SK-N-SH treated with all-trans-retinoic acid at 6 μM for 48 hours (cell line): ENCODE results near the gene ADAT3.

Source experiments
- ATAC-seq: fragments of 200-7000 bp; cut with Tn5 transposase; 3 replicates; pipeline ENCODE4 v1.9.1; 2020; ENCODE audit warnings: mild to moderate bottlenecking, moderate library complexity
- BACH2 ChIP-seq: fragments of 250-450 bp; sonication (Bioruptor Pico); IDR thresholded peaks from 2 replicates; pipeline ENCODE4 v1.9.0; 2021; ENCODE audit warnings: mild to moderate bottlenecking, borderline replicate concordance
- CSDC2 ChIP-seq: fragments of 250-450 bp; sonication (Bioruptor Pico); IDR thresholded peaks from 2 replicates; pipeline ENCODE4 v1.5.0; 2020; ENCODE audit warnings: mild to moderate bottlenecking, moderate library complexity
- CSRNP3 ChIP-seq: fragments of 250-450 bp; sonication (Bioruptor Pico); IDR thresholded peaks from 2 replicates; pipeline ENCODE4 v1.5.1; 2021; ENCODE audit warnings: mild to moderate bottlenecking, moderate library complexity
- ESRRG ChIP-seq: fragments of 250-450 bp; sonication (Bioruptor Pico); IDR thresholded peaks from 2 replicates; pipeline ENCODE4 v1.6.1; 2021; ENCODE audit warnings: mild to moderate bottlenecking
- GLIS3 ChIP-seq: fragments of 250-450 bp; sonication (Bioruptor Pico); IDR thresholded peaks from 2 replicates; pipeline ENCODE4 v1.5.0; 2020; ENCODE audit warnings: mild to moderate bottlenecking, moderate library complexity
- ISL1 ChIP-seq: fragments of 250-450 bp; sonication (Bioruptor Pico); IDR thresholded peaks from 2 replicates; pipeline ENCODE4 v2.1.2; 2022; ENCODE audit warnings: mild to moderate bottlenecking, moderate library complexity
- PPARA ChIP-seq: fragments of 250-450 bp; sonication (Bioruptor Pico); IDR thresholded peaks from 2 replicates; pipeline ENCODE4 v1.5.0; 2020; ENCODE audit warnings: mild to moderate bottlenecking, borderline replicate concordance
- RARB ChIP-seq: fragments of 250-450 bp; sonication (Bioruptor Pico); IDR thresholded peaks from 2 replicates; pipeline ENCODE4 v1.8.0; 2021; ENCODE audit warnings: mild to moderate bottlenecking, moderate library complexity
- SNAI2 ChIP-seq: fragments of 250-450 bp; sonication (Bioruptor Pico); IDR thresholded peaks from 2 replicates; pipeline ENCODE4 v1.5.0; 2020; ENCODE audit warnings: mild to moderate bottlenecking, moderate library complexity
- TCF4 ChIP-seq: fragments of 250-450 bp; sonication (Bioruptor Pico); IDR thresholded peaks from 2 replicates; pipeline ENCODE4 v1.8.0; 2021; ENCODE audit warnings: mild to moderate bottlenecking, moderate library complexity, borderline replicate concordance
- TOX ChIP-seq: fragments of 250-450 bp; sonication (Bioruptor Pico); IDR thresholded peaks from 2 replicates; pipeline ENCODE4 v1.8.0; 2021; ENCODE audit warnings: mild to moderate bottlenecking, moderate library complexity, borderline replicate concordance
- ZC3H10 ChIP-seq: fragments of 250-450 bp; sonication (Bioruptor Pico); IDR thresholded peaks from 2 replicates; pipeline ENCODE4 v1.5.1; 2021; ENCODE audit warnings: mild to moderate bottlenecking, moderate library complexity
- ZFP3 ChIP-seq: fragments of 250-450 bp; sonication (Bioruptor Pico); IDR thresholded peaks from 2 replicates; pipeline ENCODE4 v1.5.0; 2020; ENCODE audit warnings: mild to moderate bottlenecking, moderate library complexity
- ZFP30 ChIP-seq: fragments of 450-650 bp; formaldehyde crosslinking; IDR thresholded peaks from 2 replicates; pipeline ENCODE4 v1.5.0; 2022; ENCODE audit warnings: mild to moderate bottlenecking, moderate library complexity
- ZNF565 ChIP-seq: fragments of 450-650 bp; formaldehyde crosslinking; conservative IDR thresholded peaks from 2 replicates; pipeline ENCODE4 v1.5.0; 2020; ENCODE audit warnings: low read depth, mild to moderate bottlenecking, moderate library complexity
- ZNF70 ChIP-seq: fragments of 450-650 bp; formaldehyde crosslinking; IDR thresholded peaks from 2 replicates; pipeline ENCODE4 v1.5.0; 2020; ENCODE audit warnings: mild to moderate bottlenecking, moderate library complexity
- ZNF8 ChIP-seq: fragments of 450-650 bp; formaldehyde crosslinking; IDR thresholded peaks from 2 replicates; pipeline ENCODE4 v1.5.0; 2020; ENCODE audit warnings: mild to moderate bottlenecking, moderate library complexity
- TF ChIP-seq, protein P1 (sequence below): fragments of 250-450 bp; sonication (Bioruptor Pico); IDR thresholded peaks from 2 replicates; pipeline ENCODE4 v1.8.0; 2020; ENCODE audit warnings: mild to moderate bottlenecking, moderate library complexity, borderline replicate concordance
- TF ChIP-seq, protein P2 (sequence below): fragments of 250-450 bp; sonication (Bioruptor Pico); IDR thresholded peaks from 2 replicates; pipeline ENCODE4 v1.8.0; 2021; ENCODE audit warnings: low read depth, mild to moderate bottlenecking, moderate library complexity, borderline replicate concordance
- TF ChIP-seq, protein P3 (sequence below): fragments of 250-450 bp; sonication (Bioruptor Pico); IDR thresholded peaks from 2 replicates; pipeline ENCODE4 v1.5.0; 2020; ENCODE audit warnings: mild to moderate bottlenecking, moderate library complexity

ADAT3 gene

DNA sequence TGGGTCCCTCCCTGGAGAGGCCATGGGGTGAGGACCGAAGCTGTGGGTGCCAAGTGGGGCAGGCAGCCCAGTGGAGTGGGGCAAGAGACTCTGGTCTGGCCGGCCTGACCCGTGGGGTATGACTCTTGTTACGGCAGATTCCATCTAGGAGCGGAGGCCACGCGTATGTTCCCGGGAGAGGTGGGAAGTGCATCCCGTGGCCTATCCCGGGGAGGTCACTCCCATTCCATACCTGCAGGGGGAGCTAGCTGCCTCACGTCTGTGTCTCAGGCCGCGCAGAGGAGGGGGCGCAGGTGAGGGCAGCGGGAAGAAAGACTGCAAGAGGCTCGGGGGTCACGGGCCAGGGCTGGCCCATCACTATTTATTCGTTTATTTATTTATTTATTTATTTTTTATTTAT lies 40.7 kb downstream of the ADAT3 start:
- peak; percentile 30 for ATAC-seq
- TF ChIP-seq ZC3H10 (CRISPR knock-in tag) (no peak), PPARA (CRISPR knock-in tag) (no peak), CSDC2 (CRISPR knock-in tag) (no peak), SNAI2 (CRISPR knock-in tag) (no peak), TCF4 (no peak), ZFP30 (no peak), ISL1 (CRISPR knock-in tag) (no peak), TOX (no peak)
- TF ChIP-seq, protein P1, sequence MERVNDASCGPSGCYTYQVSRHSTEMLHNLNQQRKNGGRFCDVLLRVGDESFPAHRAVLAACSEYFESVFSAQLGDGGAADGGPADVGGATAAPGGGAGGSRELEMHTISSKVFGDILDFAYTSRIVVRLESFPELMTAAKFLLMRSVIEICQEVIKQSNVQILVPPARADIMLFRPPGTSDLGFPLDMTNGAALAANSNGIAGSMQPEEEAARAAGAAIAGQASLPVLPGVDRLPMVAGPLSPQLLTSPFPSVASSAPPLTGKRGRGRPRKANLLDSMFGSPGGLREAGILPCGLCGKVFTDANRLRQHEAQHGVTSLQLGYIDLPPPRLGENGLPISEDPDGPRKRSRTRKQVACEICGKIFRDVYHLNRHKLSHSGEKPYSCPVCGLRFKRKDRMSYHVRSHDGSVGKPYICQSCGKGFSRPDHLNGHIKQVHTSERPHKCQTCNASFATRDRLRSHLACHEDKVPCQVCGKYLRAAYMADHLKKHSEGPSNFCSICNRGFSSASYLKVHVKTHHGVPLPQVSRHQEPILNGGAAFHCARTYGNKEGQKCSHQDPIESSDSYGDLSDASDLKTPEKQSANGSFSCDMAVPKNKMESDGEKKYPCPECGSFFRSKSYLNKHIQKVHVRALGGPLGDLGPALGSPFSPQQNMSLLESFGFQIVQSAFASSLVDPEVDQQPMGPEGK (CRISPR knock-in tag): no peak
- TF ChIP-seq, protein P2, sequence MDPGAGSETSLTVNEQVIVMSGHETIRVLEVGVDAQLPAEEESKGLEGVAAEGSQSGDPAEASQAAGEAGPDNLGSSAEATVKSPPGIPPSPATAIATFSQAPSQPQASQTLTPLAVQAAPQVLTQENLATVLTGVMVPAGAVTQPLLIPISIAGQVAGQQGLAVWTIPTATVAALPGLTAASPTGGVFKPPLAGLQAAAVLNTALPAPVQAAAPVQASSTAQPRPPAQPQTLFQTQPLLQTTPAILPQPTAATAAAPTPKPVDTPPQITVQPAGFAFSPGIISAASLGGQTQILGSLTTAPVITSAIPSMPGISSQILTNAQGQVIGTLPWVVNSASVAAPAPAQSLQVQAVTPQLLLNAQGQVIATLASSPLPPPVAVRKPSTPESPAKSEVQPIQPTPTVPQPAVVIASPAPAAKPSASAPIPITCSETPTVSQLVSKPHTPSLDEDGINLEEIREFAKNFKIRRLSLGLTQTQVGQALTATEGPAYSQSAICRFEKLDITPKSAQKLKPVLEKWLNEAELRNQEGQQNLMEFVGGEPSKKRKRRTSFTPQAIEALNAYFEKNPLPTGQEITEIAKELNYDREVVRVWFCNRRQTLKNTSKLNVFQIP (CRISPR knock-in tag): no peak

- no peak for TF ChIP-seq CSDC2 (CRISPR knock-in tag)
- TF ChIP-seq GLIS3 (CRISPR knock-in tag): no peak
- TF ChIP-seq ZC3H10 (CRISPR knock-in tag): no peak
- TF ChIP-seq CSRNP3: no peak
- TF ChIP-seq, protein P2 (CRISPR knock-in tag): no peak
- no peak for TF ChIP-seq TCF4
- no peak for TF ChIP-seq BACH2 (CRISPR knock-in tag)
- TF ChIP-seq ZNF565 (CRISPR knock-in tag): no peak
- TF ChIP-seq ESRRG (CRISPR knock-in tag): no peak
- TF ChIP-seq RARB (CRISPR knock-in tag): no peak
- no peak for TF ChIP-seq ZFP3 (CRISPR knock-in tag)
- no peak for TF ChIP-seq ZFP30
- TF ChIP-seq SNAI2 (CRISPR knock-in tag): no peak
- TF ChIP-seq ZNF70 (CRISPR knock-in tag): no peak
- TF ChIP-seq ZNF8 (CRISPR knock-in tag): no peak
- no peak for TF ChIP-seq TOX
- TF ChIP-seq, protein P3, sequence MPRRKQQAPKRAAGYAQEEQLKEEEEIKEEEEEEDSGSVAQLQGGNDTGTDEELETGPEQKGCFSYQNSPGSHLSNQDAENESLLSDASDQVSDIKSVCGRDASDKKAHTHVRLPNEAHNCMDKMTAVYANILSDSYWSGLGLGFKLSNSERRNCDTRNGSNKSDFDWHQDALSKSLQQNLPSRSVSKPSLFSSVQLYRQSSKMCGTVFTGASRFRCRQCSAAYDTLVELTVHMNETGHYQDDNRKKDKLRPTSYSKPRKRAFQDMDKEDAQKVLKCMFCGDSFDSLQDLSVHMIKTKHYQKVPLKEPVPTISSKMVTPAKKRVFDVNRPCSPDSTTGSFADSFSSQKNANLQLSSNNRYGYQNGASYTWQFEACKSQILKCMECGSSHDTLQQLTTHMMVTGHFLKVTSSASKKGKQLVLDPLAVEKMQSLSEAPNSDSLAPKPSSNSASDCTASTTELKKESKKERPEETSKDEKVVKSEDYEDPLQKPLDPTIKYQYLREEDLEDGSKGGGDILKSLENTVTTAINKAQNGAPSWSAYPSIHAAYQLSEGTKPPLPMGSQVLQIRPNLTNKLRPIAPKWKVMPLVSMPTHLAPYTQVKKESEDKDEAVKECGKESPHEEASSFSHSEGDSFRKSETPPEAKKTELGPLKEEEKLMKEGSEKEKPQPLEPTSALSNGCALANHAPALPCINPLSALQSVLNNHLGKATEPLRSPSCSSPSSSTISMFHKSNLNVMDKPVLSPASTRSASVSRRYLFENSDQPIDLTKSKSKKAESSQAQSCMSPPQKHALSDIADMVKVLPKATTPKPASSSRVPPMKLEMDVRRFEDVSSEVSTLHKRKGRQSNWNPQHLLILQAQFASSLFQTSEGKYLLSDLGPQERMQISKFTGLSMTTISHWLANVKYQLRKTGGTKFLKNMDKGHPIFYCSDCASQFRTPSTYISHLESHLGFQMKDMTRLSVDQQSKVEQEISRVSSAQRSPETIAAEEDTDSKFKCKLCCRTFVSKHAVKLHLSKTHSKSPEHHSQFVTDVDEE (CRISPR knock-in tag): no peak
- no peak for TF ChIP-seq PPARA (CRISPR knock-in tag)
- TF ChIP-seq, all 23 proteins: peak for 0
Observed at GRCh38 chr19:1947651-1948209, 42.5 kb downstream of the ADAT3 start.

GRCh38 chr19:1949304-1950101 lies 44.3 kb downstream of the ADAT3 start:
- no peak for ATAC-seq

More at GRCh38 chr19:1947651-1948209, 42.5 kb downstream of the ADAT3 start:
- no peak for ATAC-seq

More at GRCh38 chr19:1949304-1950101, 44.3 kb downstream of the ADAT3 start:
- no peak for TF ChIP-seq ZNF565 (CRISPR knock-in tag)
- no peak for TF ChIP-seq BACH2 (CRISPR knock-in tag)
- TF ChIP-seq, protein P3 (CRISPR knock-in tag): no peak
- no peak for TF ChIP-seq ZNF70 (CRISPR knock-in tag)
- no peak for TF ChIP-seq TOX
